Bronchial epithelial cell (primary cell): ENCODE data around the gene EGFL7. TPM values are rescaled to one million over a fixed set of nuclear protein-coding genes. Genes with fewer than 3 reads are reported as not detected.

Experiments
- DNase-seq: peaks from one replicate; pipeline ENCODE4 v3.0.0-alpha.2; 2010; ENCODE audit warnings: low read depth
- FAIRE-seq: peaks from 2 replicates; lab custom pipeline; 2011; peaks lifted over from hg19 to GRCh38; lab: Jason Lieb, UNC
- H3K27me3 ChIP-seq: 2 replicates; pipeline ENCODE4 v1.5.1; 2011; ENCODE audit warnings: low read length; ENCODE audit not compliant: control insufficient read depth, insufficient read depth
- H3K36me3 ChIP-seq: 2 replicates; pipeline ENCODE4 v1.5.1; 2011; ENCODE audit warnings: low read length; ENCODE audit not compliant: control insufficient read depth, insufficient read depth
- H3K4me3 ChIP-seq: 2 replicates; pipeline ENCODE4 v1.5.1; 2011; ENCODE audit warnings: mild to moderate bottlenecking, low read depth, low read length, control low read depth
- total RNA-seq: library from RNA; depleted of rRNA; stranded (reverse); fragments of >200 nt; gene quantifications from 2 replicates; pipeline ENCODE4 v1.2.1, GENCODE V29; 2014
- TF ChIP-seq, protein P1 (sequence below): IDR thresholded peaks from 2 replicates; pipeline ENCODE4 v1.5.1; 2011; ENCODE audit warnings: mild to moderate bottlenecking, moderate library complexity, low read length, control low read depth, inconsistent platforms; ENCODE audit not compliant: insufficient read depth, severe bottlenecking

EGFL7 gene
- total RNA-seq, 1 donor from 2014 or later = 11.8 TPM

DNA sequence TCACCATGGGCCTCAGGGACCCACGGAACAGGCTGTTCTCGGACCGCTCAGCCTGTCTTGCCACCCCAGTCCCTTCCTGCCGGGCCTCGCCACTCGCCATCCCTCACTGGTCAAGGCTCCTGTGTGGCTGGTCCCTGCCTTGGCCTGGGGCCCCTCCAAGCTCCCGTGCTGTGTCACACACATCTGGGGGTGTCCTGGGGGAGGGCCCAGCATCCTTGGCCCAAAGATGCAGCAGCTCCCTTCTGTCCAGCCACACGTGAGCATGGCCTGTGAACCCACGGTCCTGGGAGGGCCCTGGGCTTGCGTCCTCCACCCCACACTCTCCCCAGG lies 425 bp upstream of the EGFL7 start:
- no peak overlapping the region for H3K4me3 ChIP-seq
- FAIRE-seq = no peak

DNA sequence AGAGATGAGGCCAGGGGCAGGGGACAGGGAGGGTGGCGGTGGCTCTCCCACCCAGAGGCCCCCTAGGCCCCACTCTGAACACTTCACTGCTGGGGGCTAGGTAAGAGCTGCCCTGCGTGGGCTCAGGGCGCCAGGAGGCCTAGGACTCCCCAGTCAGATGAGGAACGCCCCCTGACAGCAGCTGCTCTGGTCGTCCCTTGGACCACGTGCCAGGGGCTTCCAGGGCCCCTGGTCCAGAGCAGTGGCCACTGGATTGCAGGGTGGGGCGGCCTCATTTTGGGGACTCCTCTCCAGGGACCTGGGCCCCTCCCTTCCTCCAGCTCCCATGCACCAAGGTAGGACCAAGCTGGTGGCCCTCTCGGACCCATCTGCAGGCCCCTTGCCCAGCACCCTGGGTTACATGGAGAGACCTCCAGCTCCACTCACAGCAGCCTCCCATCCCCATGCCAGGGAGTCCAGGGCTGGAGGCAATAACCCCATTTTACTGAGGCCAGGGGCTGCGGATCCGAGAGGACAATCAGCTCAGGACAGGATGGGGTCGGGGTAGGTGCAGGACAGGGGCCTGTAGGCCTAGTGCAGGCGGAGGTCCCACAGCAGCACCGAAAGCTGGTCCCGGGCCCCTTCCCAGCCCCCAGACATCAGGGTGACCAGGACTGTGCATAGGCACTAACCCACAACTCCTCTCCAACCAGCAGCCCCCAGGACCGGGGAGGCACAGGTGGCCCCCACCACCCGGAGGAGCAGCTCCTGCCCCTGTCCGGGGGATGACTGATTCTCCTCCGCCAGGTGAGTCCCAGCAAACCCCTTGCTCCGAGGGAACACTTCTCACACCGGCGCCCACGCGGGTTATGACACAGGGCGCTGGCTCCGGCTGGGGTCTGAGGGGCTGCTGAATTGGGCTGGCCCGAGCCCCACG lies 1.5 kb downstream of the EGFL7 start:
- TF ChIP-seq, protein P1, sequence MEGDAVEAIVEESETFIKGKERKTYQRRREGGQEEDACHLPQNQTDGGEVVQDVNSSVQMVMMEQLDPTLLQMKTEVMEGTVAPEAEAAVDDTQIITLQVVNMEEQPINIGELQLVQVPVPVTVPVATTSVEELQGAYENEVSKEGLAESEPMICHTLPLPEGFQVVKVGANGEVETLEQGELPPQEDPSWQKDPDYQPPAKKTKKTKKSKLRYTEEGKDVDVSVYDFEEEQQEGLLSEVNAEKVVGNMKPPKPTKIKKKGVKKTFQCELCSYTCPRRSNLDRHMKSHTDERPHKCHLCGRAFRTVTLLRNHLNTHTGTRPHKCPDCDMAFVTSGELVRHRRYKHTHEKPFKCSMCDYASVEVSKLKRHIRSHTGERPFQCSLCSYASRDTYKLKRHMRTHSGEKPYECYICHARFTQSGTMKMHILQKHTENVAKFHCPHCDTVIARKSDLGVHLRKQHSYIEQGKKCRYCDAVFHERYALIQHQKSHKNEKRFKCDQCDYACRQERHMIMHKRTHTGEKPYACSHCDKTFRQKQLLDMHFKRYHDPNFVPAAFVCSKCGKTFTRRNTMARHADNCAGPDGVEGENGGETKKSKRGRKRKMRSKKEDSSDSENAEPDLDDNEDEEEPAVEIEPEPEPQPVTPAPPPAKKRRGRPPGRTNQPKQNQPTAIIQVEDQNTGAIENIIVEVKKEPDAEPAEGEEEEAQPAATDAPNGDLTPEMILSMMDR = no peak
- no peak overlapping the region for H3K4me3 ChIP-seq
- FAIRE-seq (no peak), DNase-seq (no peak)
- H3K27me3 ChIP-seq = no peaks in the 10 kb centered on the region
- H3K36me3 ChIP-seq = no peaks in the 10 kb centered on the region

More for the DNA sequence above, 425 bp upstream of the EGFL7 start:
- DNase-seq = no peak
- H3K36me3 ChIP-seq = no peaks in the 10 kb centered on the region
- TF ChIP-seq, protein P1 = no peak
- peaks cover 2% of the 10 kb centered on the region for H3K27me3 ChIP-seq

DNA sequence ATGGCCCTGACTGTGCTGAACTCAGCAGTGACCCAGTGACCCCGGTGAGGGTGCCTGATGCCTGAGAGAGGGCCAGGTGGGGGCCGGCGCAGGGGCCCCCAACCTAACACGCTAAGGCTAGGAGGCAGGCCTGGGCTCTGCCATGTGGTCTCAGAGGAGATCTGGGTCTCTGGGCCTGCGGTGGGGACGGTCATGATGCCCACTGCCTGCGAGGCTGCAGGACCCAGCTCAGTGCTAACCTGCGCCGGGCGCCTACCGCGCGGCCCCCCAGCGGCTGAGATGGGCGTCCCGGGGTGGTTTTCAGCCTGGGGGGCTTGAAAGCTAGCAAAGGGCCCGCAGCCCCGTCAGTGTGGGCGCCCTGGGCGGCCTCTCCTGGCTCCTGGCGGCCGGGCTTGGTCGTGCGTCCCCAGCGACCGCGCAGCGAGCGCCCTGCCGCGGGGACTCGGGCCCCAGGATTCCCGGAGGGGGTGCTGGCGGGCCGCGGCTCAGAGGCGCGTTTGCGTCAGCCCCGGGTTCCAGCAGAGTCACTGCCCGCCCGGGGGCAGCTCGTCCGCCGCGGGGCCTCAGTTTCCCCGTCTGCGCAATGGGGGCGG lies 2.5 kb downstream of the EGFL7 start:
- H3K4me3 ChIP-seq = peak overlapping the region; percentile 32
- no peak for FAIRE-seq
- H3K27me3 ChIP-seq = no peaks in the 10 kb centered on the region
- no peak for DNase-seq
- TF ChIP-seq, protein P1 = peak; percentile 27
- no peaks in the 10 kb centered on the region for H3K36me3 ChIP-seq

DNA sequence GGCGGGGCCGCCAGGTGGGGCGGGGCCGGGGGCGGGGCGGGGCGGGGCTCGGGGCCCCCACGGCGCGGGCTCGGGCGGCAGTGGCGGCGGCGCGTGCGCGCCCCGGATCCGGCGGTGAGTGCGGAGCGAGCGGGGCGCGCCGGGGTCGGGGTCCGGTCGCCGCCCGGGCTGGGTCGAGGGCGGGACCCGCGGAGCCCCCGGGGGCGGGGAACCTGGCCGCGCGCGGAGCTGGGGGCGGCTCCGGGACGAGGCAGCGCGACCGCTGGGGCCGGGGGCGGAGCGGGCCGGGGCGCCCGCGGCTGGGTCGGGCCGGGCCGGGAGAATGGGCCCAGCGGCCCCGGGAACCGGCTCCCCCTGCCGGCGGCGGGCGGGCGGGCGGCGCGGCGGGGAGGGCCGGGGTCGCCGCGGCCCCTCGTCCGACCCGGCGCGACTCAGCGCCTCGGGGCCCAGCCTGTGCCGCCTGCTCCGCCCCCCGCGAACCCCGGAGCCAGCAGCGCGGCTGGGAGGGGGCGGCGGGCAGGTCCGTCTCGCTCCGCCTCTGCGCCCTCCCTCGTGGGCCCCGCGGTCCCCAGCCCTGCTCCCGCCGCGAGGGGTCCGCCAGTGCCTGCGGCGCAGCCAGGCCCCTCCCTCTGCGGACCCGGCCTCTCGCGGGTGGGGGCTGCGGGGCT lies 3.1 kb downstream of the EGFL7 start:
- H3K36me3 ChIP-seq = no peaks in the 10 kb centered on the region
- H3K4me3 ChIP-seq = peak overlapping the region; percentile 32
- DNase-seq (no peak), FAIRE-seq (no peak)
- no peaks in the 10 kb centered on the region for H3K27me3 ChIP-seq
- TF ChIP-seq, protein P1 = no peak

DNA sequence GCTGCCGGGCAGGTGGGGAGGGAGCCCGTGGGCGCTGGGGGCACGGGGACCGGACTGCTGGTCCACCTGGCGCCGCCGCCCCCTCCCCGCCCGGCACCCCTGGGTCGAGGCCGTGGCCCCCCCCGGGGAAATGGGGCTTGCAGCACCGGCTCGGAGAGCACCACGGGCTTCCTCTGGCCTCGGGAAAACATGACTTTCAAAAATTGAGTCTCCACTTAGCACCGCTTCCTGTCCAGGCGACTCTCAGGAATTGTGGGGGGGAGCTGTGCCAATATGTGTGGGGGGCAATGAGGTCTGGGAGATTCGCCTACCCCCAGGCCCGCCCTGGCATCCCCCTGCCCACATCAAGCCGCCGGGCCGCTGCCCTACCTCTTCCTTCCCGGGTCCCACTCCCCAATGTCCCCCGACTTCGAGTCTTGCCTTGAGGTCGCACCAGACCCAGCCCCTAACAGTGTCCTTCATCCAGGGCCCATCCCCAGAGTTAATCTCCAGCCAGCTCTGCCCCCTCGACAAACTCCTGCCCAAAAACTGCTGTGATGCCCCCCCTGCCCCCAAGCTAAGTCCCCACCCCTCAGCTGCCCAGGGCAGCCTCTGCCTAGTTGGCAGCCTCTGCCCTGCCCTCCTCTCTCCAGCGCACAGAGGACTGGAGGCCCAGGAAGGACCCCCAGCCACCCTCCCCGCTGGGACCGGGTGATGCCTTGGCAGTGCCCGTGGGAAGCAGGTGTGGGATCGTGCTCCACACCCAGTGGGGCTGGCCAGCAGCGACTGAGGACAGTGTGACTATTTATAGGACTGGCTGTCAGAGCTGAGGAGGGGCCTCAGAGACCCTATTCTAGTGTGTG lies 3.9 kb downstream of the EGFL7 start:
- peak overlapping the region; percentile 32 for H3K4me3 ChIP-seq
- H3K36me3 ChIP-seq = no peaks in the 10 kb centered on the region
- no peaks in the 10 kb centered on the region for H3K27me3 ChIP-seq
- TF ChIP-seq, protein P1 = no peak
- FAIRE-seq (no peak), DNase-seq (no peak)
